ENCODE data around the gene FAM124A.

Gene FAM124A

DNA sequence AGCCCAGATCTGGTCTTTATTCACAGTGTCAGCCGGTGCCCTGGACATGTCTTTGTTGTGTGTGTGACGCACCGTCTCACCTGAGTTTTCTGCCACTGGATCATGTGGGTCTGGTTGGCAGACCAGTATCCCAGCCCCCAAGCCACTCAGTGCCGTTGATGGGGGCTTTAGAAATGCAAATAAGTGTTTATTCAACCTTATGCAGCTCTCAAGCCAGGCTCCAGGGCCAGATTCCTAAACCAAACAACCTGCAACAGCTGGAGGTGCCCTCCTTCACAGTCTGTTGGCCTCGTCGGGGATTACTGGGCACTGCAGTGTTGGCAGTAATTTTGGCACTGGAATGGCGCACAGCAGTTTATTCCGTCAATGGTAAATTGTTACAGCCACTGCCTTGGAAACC is 21.6 kb downstream of the FAM124A start:
- peak; percentile 27 for DNase-seq

- DNase-seq = no peak
Measured at GRCh38 chr13:51244637-51245405, 22.6 kb downstream of the FAM124A start.

DNA sequence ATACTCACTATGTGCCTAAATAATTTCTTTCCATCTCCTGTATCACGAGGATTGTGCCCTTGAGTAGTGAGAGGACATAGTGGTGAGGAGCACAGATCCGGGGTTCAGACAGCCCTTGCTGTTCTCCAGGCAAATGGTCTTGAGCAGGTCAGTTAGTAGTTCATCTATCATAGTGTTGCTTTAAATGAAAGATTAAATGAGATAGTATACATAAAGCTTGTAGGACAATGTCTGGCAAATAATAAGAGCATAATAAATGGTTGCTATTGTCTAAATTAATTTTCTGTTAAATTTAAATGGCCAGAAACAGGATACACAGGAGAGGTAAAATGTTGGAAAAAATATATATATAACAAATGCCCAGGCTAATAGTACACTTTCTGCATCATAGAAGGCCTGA is 23.4 kb downstream of the FAM124A start:
- DNase-seq = no peak

GRCh38 chr13:51246025-51246417 is 23.8 kb downstream of the FAM124A start:
- no peak for DNase-seq

- peak; percentile 48 for DNase-seq
Measured at GRCh38 chr13:51246418-51247277, 24.4 kb downstream of the FAM124A start.

DNA sequence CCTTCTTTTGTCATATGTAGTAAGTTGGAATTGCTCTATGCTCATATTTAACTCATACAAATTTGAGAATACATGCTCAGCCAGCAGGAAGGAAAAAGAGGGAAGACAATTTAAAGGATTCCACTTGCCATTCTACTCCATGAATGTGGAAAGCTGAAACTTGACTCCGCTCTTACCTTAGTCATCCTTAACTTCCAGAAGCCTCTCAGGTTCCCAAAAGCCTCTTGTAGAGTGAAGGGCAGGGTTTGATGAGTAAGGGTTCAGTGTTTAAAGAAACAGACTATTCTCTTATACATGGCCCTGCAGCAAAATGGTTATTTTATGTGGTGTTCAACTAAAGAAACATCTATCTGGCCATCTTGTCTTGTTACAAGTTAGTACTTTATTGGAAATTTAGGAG is 27.1 kb downstream of the FAM124A start:
- DNase-seq = no peak

DNA sequence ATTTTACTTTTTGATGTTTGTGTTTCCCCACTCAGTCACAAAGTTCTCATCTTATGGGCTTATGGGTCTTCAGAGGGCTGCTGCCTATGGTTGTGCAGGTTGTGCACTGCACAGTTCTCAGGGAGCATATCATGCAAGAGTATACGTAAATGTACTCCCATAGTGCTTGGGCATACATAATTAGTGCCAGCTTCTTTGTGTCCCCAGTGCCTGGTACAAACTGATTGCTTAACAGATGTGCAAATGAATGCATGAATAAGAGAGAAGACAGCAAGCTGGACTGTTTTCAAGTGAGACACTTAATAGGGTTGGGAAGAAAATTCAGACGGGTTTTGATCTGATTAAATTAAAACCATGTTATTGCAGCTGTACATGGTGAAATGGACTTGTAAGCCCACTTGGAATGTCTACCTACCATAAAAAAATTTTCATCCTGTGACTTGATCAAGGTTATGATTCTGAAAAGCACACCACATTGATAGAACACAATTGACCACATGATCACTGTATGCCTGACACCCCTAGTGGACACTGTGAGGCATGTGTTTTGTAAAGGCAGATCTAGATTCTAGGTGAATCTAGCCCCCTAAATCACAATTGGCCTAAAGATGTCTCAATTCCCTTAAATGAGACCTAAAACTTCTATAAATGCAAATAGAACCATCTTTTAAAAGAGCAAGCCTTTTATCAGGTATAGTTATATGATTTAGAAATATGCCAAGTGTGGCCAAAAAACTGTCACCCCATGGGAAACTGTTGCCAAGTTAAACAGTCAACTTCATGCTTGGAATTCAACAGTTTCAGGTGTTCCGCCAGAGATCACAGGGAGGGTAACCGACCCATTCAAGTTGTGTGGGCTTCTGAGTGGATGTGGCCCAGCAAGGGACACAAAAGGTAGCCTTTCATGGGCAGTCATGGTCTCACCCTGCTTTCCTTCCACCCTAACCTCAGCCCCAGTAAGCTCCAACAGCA is 27.9 kb downstream of the FAM124A start:
- DNase-seq = no peak

- DNase-seq = no peak
Measured at GRCh38 chr13:51251480-51251879, 29.3 kb downstream of the FAM124A start.

- no peak for DNase-seq
Measured at GRCh38 chr13:51252954-51253532, 30.8 kb downstream of the FAM124A start.

DNA sequence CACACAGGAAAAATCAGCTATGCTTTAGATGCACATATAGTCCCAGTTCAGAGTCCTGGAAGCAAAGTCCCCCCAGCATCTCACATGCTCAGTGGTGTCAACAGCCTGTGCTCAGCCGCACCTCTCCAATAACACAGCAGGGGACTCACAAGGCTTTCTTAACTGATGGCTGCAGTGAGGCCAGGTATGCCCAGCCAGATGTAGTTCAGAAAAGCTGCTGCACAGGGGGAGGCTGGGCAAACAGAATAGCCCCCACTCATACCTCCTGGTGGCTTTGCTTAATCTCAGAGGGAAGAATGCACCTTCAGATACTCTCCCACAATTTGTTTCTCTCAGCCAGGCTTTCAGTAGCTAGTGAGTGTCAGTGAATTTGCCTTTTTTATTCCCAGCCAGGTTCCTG is 33.4 kb downstream of the FAM124A start:
- no peak for DNase-seq

DNA sequence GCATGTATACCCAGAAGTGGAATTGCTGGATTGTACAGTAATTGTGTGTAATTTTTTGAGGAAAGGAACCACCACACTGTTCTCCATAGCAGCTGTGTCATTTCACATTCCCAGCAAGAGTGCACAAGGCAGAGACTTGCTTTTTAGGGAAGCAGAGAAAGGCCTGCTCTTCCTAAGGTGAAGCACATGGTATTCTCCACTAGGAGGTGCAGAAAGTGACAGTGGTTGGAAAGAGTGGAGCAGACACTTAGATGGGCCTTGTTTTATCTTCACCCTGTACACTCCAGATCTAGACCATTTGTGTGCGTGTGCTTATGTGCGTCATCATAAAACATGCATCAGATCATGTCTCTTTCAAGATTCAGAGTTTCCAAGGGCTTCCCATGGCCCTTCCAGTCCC is 35.0 kb downstream of the FAM124A start:
- no peak for DNase-seq

- DNase-seq = no peak
Measured at GRCh38 chr13:51258612-51259548, 36.7 kb downstream of the FAM124A start.

GRCh38 chr13:51260154-51260553 is 38.0 kb downstream of the FAM124A start:
- DNase-seq = no peak

- DNase-seq = no peak
Measured at GRCh38 chr13:51261610-51262249, 39.5 kb downstream of the FAM124A start.

DNA sequence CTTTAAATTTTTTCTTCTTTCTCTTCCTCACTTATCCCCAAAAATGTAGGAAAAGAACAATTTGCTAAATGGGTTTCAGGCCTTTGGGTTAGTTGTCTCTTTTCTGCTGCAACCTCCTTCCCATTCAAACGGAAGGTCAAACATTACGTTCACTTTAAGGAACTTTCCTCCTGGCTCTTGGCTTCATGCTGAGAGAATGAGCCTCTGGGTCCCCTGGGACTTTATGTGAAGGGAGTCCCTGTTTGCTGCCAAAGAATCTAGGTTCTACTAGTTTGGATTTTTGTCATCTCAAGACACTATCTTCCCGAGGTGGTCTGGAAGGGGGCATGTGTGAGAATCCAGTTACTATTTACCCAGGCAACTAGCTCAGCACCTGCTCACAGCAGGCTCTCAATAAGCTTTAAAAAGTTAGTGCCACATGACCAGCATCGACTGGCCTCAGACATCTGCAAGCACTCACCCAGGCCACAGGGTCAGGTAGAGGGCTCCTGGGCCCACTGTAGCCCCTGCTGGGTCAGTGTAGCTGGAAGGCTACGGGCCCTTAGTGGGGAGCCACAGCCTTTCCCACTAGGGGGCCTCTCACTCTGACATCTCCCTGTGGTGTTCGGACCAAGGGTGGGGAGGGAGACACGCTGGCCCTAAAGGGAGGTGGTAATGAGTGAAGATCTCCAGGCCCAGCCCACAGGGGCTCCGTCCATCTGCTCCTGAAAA is 40.5 kb downstream of the FAM124A start:
- DNase-seq = no peak

DNA sequence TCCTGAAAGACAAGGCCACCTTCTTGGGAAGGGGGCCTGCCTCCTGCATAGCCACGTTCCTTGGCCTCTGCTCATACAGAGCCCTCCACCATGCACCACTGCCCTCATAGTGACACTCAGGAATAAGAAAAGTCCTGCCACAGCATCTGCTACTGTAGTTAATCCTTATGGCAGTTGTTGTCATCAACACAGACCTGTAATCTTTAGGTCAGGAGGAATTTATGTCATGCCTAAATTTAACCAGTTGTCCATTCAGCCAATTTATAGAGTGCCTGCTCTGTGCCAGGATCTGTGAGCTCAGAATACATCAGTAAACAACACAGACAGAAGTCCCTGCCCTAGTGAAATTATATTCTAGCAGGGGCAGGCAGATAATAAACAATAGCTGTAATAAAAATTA is 44.4 kb downstream of the FAM124A start:
- DNase-seq = no peak

DNA sequence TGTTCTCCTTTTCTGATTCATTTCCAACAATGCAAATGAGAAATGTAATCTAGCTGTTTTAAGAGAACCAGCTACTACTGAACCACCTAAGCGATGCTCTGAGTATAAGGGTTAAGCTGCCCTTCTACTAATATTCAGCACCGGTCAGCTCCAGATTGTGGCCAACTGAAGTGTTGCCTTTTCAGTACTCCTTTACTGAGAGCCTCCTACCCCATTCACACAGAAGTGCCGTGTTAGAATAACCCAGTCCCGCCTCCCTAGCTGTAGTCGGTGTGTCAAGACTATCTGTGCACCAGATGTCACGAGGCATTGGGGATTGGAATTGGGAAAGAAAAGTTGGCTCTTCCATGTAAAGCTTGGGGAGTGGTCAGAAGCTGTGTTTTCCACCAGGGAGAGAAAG is 45.4 kb downstream of the FAM124A start:
- no peak for DNase-seq

GRCh38 chr13:51269039-51269438 is 46.8 kb downstream of the FAM124A start:
- DNase-seq = no peak

- DNase-seq = no peak
Measured at GRCh38 chr13:51270623-51271415, 48.6 kb downstream of the FAM124A start.
